Colonic mucosa (tissue), 4 donors: ENCODE data around the gene NLRP5. TPM values are rescaled to one million over a fixed set of nuclear protein-coding genes. Genes with fewer than 3 reads are reported as not detected.
"Not testable (repeated sequence)": the region's sequence is repeated elsewhere in the genome, so short reads cannot be mapped to it uniquely, and the experiment has no call there.

Experiments used
- DNase-seq: peaks from one replicate; pipeline ENCODE4 v3.0.0-alpha.2; 2020
- H3K27ac ChIP-seq: fragments of 200-600 bp; one replicate; pipeline ENCODE4 v1.8.0; 2021
- H3K27me3 ChIP-seq: fragments of 200-600 bp; one replicate; pipeline ENCODE4 v1.8.0; 2021
- H3K36me3 ChIP-seq: fragments of 200-600 bp; one replicate; pipeline ENCODE4 v1.8.0; 2021
- H3K4me1 ChIP-seq: fragments of 200-600 bp; one replicate; pipeline ENCODE4 v1.8.0; 2021; ENCODE audit warnings: mild to moderate bottlenecking
- H3K4me3 ChIP-seq: fragments of 200-600 bp; one replicate; pipeline ENCODE4 v1.8.0; 2021
- H3K9ac ChIP-seq, 2 donors: one replicate each; pipeline ENCODE4 v1.7.0; 2013; ENCODE audit warnings: control low read depth in 2 of 2, low read depth in 2 of 2, low read length in 2 of 2
- H3K9me3 ChIP-seq: fragments of 200-600 bp; one replicate; pipeline ENCODE4 v1.8.0; 2021
- intact Hi-C: fragments of 100-400 bp; cut with DNase I; formaldehyde crosslinking; loops from one replicate; pipeline ENCODE4 v1.14.1; 2022
- total RNA-seq, 2 donors: library from RNA; stranded (reverse); fragmentation: NEBNext Ultra II Directional in 1 of 2; extraction: Animal tissue kit (Norgen Biotek cat#: 25700) in 1 of 2; gene quantifications; one replicate each; pipeline ENCODE4 v1.2.1, GENCODE V29; 2021
- TF ChIP-seq, protein P1 (sequence below): fragments of 200-600 bp; IDR thresholded peaks from one replicate; pipeline ENCODE4 v1.8.0; 2022; ENCODE audit warnings: antibody characterized with exemption, mild to moderate bottlenecking
- donor health status: healthy.
- donor health status: DM: no; HTN: no; CAD: no.
- donor health status: DM: no; HTN: no; CAD: no.

NLRP5 gene
- not detected for total RNA-seq

DNA sequence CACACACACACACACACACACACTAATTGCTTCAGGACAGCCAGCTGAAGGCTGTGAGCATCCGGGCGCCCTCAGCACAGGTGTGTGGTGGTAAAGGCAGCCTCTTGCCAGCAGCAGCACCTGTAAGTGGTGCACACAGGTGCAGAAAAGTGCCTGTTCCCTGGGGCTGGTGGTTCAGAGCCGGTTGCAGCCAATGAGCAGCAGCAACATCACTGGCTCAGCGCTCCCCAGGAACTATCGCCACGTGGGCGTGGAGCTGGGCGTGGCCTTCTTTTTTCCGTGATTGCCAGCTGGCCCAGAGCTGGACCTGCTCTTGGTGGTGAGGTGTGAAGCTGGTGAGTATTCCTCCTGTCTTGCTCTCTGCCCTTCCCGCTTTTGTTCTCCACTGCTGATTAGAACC lies at the start of gene NLRP5:
Gene NLRP5 (plus strand): TSS at position 289 of the 400 bp plus-strand sequence.
- DNase-seq, result no peak
- Histone ChIP-seq H3K36me3 (no peaks in the 10 kb centered on the region), H3K27me3 (no peaks in the 10 kb centered on the region), H3K9ac (no peak within 1 kb of the TSS), H3K4me1 (no peaks in the 10 kb centered on the region), H3K4me3 (no peak within 1 kb of the TSS), H3K9me3 (no peaks in the 10 kb centered on the region), H3K27ac (no peak within 1 kb of the TSS)
- TF ChIP-seq, protein P1, sequence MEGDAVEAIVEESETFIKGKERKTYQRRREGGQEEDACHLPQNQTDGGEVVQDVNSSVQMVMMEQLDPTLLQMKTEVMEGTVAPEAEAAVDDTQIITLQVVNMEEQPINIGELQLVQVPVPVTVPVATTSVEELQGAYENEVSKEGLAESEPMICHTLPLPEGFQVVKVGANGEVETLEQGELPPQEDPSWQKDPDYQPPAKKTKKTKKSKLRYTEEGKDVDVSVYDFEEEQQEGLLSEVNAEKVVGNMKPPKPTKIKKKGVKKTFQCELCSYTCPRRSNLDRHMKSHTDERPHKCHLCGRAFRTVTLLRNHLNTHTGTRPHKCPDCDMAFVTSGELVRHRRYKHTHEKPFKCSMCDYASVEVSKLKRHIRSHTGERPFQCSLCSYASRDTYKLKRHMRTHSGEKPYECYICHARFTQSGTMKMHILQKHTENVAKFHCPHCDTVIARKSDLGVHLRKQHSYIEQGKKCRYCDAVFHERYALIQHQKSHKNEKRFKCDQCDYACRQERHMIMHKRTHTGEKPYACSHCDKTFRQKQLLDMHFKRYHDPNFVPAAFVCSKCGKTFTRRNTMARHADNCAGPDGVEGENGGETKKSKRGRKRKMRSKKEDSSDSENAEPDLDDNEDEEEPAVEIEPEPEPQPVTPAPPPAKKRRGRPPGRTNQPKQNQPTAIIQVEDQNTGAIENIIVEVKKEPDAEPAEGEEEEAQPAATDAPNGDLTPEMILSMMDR, result no peak
- intact Hi-C loops, result no loop called here

DNA sequence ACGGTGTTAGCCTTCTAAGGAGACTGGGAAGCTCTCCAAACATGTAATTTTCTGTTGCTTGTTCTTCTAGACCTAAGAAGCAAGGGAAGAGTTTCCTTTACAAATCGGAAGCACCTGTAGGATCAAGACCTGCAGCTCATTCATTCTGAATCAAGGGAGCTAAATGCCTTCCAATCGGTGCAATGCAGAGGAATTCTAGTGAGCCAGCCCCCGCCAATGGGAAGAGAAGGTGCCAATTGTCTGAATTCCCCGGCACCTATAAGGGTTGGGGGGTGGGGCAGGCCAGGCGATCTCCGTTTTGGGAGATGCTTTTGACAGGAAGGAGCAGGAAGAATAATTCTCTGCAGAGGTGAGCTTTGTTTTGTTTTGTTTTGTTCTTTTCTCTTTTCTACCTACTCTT lies 47.4 kb upstream of the NLRP5 start:
- no peak overlapping the region for H3K4me3 ChIP-seq
- H3K27ac ChIP-seq, result no peak overlapping the region
- H3K27me3 ChIP-seq, result no peaks in the 10 kb centered on the region
- no peaks in the 10 kb centered on the region for H3K4me1 ChIP-seq
- DNase-seq, result no peak
- H3K9ac ChIP-seq, result no peak overlapping the region
- intact Hi-C loops, result no loop called here
- no peaks in the 10 kb centered on the region for H3K9me3 ChIP-seq
- H3K36me3 ChIP-seq, result no peaks in the 10 kb centered on the region
- TF ChIP-seq, protein P1, result no peak

DNA sequence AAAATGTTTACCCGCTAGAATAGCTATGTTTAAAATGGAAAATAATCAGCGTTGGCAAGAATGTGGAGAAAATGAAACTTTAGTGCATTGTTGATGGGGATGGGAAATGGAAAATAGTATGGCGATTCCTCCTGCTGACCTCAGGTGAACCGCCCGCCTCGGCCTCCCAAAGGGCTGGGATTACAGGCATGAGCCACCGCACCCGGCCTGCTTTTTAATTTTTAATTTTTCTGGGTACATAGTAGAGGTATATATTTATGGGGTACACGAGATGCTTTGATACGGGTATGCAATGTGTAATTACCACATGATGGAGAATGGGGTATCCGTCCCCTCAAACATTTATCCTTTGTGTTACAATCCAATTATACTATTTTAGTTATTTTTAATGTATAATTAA lies 46.3 kb upstream of the NLRP5 start:
- TF ChIP-seq, protein P1, result no peak
- no peak overlapping the region for H3K27ac ChIP-seq
- no peaks in the 10 kb centered on the region for H3K27me3 ChIP-seq
- no peaks in the 10 kb centered on the region for H3K9me3 ChIP-seq
- H3K4me1 ChIP-seq, result no peaks in the 10 kb centered on the region
- no peaks in the 10 kb centered on the region for H3K36me3 ChIP-seq
- DNase-seq, result no peak
- intact Hi-C loops, result no loop called here
- H3K4me3 ChIP-seq, result no peak overlapping the region
- H3K9ac ChIP-seq, result no peak overlapping the region

DNA sequence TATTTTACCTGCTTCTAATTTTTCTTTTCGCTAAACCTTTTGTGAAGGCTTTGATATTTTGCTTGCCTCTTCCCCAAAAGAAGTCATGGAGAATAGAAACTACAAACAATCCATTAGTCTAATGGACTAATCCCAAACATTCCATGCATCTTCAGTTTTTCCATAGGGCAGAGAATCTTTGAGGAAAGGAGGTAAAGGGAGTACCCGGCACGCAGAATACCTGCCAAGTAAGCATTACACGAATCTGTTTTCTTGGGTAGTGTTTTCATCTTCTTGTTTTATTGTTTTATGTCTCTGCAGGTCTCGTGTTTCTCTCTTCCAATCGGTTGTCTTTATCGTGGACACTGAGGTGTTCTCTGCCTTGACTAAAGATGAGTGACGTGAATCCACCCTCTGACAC lies 39.0 kb upstream of the NLRP5 start, which contains the start of gene NLRP8:
Gene NLRP8 (plus strand): TSS at position 301 of the 400 bp plus-strand sequence.
- H3K27ac ChIP-seq, result no peak within 1 kb of the TSS
- TF ChIP-seq, protein P1, result no peak
- no peak for DNase-seq
- intact Hi-C loops, result no loop called here
- H3K9ac ChIP-seq, result no peak within 1 kb of the TSS
- no peak within 1 kb of the TSS for H3K4me3 ChIP-seq
- no peaks in the 10 kb centered on the region for H3K36me3 ChIP-seq
- H3K4me1 ChIP-seq, result no peaks in the 10 kb centered on the region
- H3K27me3 ChIP-seq, result no peaks in the 10 kb centered on the region
- H3K9me3 ChIP-seq, result no peaks in the 10 kb centered on the region

DNA sequence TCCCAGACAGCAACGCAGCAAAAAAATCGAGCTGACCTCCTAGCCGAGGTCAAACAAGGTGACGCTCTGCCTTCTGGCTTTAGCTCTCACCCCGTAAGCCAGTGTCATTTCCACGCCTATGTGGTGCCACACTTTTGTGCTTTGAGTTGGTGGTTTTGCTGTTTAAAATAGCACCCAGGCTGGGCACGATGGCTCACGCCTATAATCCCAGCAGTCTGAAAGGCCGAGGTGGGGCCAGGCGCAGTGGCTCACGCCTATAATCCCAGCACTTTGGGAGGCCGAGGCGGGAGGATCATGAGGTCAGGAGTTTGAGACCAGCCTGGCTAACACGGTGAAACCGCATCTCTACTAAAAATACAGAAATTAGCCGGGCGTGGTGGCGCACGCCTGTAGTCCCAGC lies 36.0 kb upstream of the NLRP5 start:
- H3K9me3 ChIP-seq, H3K36me3 ChIP-seq, H3K4me3 ChIP-seq, H3K27ac ChIP-seq, H3K9ac ChIP-seq, H3K4me1 ChIP-seq, H3K27me3 ChIP-seq, intact Hi-C loops, DNase-seq: not testable (repeated sequence)

DNA sequence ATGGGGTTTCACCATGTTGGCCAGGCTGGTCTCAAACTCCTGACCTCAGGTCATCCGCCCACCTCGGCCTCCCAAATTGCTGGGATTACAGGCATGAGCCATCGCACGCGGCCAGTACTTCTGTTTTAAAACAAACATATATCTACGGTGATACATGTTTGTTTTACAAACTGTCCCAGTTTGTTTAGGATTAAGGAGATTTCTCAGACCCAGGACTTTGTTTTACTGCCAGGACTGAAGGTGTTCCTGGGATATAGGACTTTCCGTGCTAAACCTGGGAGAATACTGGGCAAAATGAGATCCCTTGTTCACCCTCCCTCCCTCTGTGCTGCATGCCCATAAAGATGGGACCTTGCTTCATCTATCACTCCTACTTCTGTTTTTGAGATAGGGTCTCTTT lies 30.1 kb upstream of the NLRP5 start:
- no peaks in the 10 kb centered on the region for H3K27me3 ChIP-seq
- intact Hi-C loops, result no loop called here
- no peak overlapping the region for H3K4me3 ChIP-seq
- no peak overlapping the region for H3K27ac ChIP-seq
- H3K9me3 ChIP-seq, result no peaks in the 10 kb centered on the region
- H3K4me1 ChIP-seq, result no peaks in the 10 kb centered on the region
- TF ChIP-seq, protein P1, result no peak
- DNase-seq, result no peak
- no peaks in the 10 kb centered on the region for H3K36me3 ChIP-seq
- H3K9ac ChIP-seq, result no peak overlapping the region
